GM12878 (cell line): ENCODE data around the gene FANCC. TPM values are rescaled to one million over a fixed set of nuclear protein-coding genes. Genes with fewer than 3 reads are reported as not detected.

Source experiments
- BMI1 ChIP-seq: fragments of 450-650 bp; IDR thresholded peaks from 2 replicates; pipeline ENCODE4 v1.6.1; 2016; ENCODE audit warnings: mild to moderate bottlenecking, moderate library complexity, borderline replicate concordance
- CEBPB ChIP-seq, 2 experiments: fragments of 150-350 bp in 1 of 2; IDR thresholded peaks; 2 replicates each; pipeline ENCODE4 v1.6.1; 2012 to 2014; ENCODE audit warnings: low read depth in 2 of 2, low read length in 2 of 2, borderline replicate concordance in 1 of 2, inconsistent platforms in 1 of 2
- EGR1 ChIP-seq, 2 experiments: IDR thresholded peaks; 1 replicate in 1 of 2; 2 replicates in 1 of 2; pipeline ENCODE4 v1.6.1; 2011 to 2012; ENCODE audit warnings: low read depth in 2 of 2, low read length in 2 of 2, borderline replicate concordance in 1 of 2, mild to moderate bottlenecking in 1 of 2, moderate library complexity in 1 of 2
- FOS ChIP-seq: IDR thresholded peaks from 3 replicates; pipeline ENCODE4 v1.6.1; 2011; ENCODE audit warnings: borderline replicate concordance; ENCODE audit not compliant: insufficient read length; ENCODE audit errors: extremely low read depth
- FOXK2 ChIP-seq: fragments of 450-650 bp; IDR thresholded peaks from 2 replicates; pipeline ENCODE4 v1.6.1; 2017; ENCODE audit warnings: mild to moderate bottlenecking, moderate library complexity
- GATAD2B ChIP-seq: fragments of 450-650 bp; conservative IDR thresholded peaks from 2 replicates; pipeline ENCODE4 v1.6.1; 2017; ENCODE audit warnings: low read depth, mild to moderate bottlenecking, moderate library complexity
- HDAC6 ChIP-seq: fragments of 200-600 bp; sonication (generic); IDR thresholded peaks from one replicate; pipeline ENCODE4 v1.8.0; 2017; ENCODE audit warnings: antibody characterized with exemption; ENCODE audit not compliant: unreplicated experiment
- IKZF1 ChIP-seq: fragments of 450-650 bp; conservative IDR thresholded peaks from 2 replicates; pipeline ENCODE4 v1.6.1; 2017; ENCODE audit warnings: antibody characterized with exemption, mild to moderate bottlenecking
- LARP7 ChIP-seq: fragments of 450-650 bp; IDR thresholded peaks from 2 replicates; pipeline ENCODE4 v1.6.1; 2017; ENCODE audit warnings: mild to moderate bottlenecking
- NR2C1 ChIP-seq: fragments of 450-650 bp; IDR thresholded peaks from 2 replicates; pipeline ENCODE4 v1.6.1; 2017; ENCODE audit warnings: antibody characterized with exemption, mild to moderate bottlenecking, moderate library complexity
- polyA plus RNA-seq, 11 experiments: library from polyadenylated mRNA; depleted of rRNA in 4 of 11; unstranded in 6 of 11; stranded (reverse) in 5 of 11; fragments of >200 nt; fragmentation: Nextera tagmentation in 4 of 11; fragmentation: Illumina TruSeq in 1 of 11; extraction: Ambion mirVana in 4 of 11; extraction: Trizol in 1 of 11; gene quantifications; 1 replicate in 1 of 11; 2 replicates in 10 of 11; pipeline versions ENCODE4 v1.2.1 to v1.2.3, GENCODE V29; 2011 to 2016; ENCODE audit warnings: inconsistent platforms in 2 of 11, missing spikeins in 2 of 11, low read depth in 1 of 11
- total RNA-seq, 4 experiments: library from RNA; depleted of rRNA in 3 of 4; stranded (reverse); fragments of >200 nt in 3 of 4; fragmentation: Illumina TruSeq in 1 of 4; extraction: Trizol in 1 of 4; gene quantifications; 2 replicates each; pipeline versions ENCODE4 v1.2.1 to v1.2.3, GENCODE V29; 2013 to 2021
- TF ChIP-seq, protein P1 (sequence below): fragments of 450-650 bp; IDR thresholded peaks from 2 replicates; pipeline ENCODE4 v1.6.1; 2017; ENCODE audit warnings: mild to moderate bottlenecking, moderate library complexity
- TF ChIP-seq, protein P2 (sequence below): fragments of 450-650 bp; IDR thresholded peaks from 2 replicates; pipeline ENCODE4 v1.6.1; 2016; ENCODE audit warnings: mild to moderate bottlenecking, moderate library complexity, borderline replicate concordance
- TF ChIP-seq, protein P3 (sequence below): fragments of 450-650 bp; IDR thresholded peaks from 2 replicates; pipeline ENCODE4 v1.6.1; 2017; ENCODE audit warnings: mild to moderate bottlenecking, moderate library complexity

The FANCC gene
- total and polyA plus RNA-seq, 10 of the 15 experiments (the other 5 are each of a cell fraction or from before 2014, with no cell fraction given) = 1.2 to 16.8 (median 10.5) TPM

DNA sequence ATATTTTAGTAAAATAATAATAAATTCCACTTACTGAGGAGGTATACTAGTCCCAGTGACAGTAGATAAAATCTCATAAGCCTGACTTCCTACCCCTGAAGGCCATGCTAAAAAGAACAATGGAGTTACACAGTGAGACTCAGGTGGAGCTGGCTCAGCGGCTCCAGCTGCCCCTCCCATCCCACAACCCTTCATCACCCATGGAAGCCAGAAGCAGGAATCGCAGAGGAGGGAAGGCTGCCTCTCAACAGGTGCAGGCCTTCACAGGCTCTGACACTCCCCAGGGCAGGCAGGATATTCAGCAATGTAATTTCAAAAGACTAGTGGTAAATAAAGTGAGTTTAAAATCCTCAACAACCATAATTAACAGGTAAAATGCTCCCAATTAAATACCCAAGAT is 67.5 kb downstream of the FANCC start (continued):
- TF ChIP-seq, protein P1, sequence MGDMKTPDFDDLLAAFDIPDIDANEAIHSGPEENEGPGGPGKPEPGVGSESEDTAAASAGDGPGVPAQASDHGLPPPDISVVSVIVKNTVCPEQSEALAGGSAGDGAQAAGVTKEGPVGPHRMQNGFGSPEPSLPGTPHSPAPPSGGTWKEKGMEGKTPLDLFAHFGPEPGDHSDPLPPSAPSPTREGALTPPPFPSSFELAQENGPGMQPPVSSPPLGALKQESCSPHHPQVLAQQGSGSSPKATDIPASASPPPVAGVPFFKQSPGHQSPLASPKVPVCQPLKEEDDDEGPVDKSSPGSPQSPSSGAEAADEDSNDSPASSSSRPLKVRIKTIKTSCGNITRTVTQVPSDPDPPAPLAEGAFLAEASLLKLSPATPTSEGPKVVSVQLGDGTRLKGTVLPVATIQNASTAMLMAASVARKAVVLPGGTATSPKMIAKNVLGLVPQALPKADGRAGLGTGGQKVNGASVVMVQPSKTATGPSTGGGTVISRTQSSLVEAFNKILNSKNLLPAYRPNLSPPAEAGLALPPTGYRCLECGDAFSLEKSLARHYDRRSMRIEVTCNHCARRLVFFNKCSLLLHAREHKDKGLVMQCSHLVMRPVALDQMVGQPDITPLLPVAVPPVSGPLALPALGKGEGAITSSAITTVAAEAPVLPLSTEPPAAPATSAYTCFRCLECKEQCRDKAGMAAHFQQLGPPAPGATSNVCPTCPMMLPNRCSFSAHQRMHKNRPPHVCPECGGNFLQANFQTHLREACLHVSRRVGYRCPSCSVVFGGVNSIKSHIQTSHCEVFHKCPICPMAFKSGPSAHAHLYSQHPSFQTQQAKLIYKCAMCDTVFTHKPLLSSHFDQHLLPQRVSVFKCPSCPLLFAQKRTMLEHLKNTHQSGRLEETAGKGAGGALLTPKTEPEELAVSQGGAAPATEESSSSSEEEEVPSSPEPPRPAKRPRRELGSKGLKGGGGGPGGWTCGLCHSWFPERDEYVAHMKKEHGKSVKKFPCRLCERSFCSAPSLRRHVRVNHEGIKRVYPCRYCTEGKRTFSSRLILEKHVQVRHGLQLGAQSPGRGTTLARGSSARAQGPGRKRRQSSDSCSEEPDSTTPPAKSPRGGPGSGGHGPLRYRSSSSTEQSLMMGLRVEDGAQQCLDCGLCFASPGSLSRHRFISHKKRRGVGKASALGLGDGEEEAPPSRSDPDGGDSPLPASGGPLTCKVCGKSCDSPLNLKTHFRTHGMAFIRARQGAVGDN = no peak
- TF ChIP-seq NR2C1 = no peak
- TF ChIP-seq BMI1 = no peak
- TF ChIP-seq, protein P2, sequence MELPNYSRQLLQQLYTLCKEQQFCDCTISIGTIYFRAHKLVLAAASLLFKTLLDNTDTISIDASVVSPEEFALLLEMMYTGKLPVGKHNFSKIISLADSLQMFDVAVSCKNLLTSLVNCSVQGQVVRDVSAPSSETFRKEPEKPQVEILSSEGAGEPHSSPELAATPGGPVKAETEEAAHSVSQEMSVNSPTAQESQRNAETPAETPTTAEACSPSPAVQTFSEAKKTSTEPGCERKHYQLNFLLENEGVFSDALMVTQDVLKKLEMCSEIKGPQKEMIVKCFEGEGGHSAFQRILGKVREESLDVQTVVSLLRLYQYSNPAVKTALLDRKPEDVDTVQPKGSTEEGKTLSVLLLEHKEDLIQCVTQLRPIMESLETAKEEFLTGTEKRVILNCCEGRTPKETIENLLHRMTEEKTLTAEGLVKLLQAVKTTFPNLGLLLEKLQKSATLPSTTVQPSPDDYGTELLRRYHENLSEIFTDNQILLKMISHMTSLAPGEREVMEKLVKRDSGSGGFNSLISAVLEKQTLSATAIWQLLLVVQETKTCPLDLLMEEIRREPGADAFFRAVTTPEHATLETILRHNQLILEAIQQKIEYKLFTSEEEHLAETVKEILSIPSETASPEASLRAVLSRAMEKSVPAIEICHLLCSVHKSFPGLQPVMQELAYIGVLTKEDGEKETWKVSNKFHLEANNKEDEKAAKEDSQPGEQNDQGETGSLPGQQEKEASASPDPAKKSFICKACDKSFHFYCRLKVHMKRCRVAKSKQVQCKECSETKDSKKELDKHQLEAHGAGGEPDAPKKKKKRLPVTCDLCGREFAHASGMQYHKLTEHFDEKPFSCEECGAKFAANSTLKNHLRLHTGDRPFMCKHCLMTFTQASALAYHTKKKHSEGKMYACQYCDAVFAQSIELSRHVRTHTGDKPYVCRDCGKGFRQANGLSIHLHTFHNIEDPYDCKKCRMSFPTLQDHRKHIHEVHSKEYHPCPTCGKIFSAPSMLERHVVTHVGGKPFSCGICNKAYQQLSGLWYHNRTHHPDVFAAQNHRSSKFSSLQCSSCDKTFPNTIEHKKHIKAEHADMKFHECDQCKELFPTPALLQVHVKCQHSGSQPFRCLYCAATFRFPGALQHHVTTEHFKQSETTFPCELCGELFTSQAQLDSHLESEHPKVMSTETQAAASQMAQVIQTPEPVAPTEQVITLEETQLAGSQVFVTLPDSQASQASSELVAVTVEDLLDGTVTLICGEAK = no peak
- no peak for TF ChIP-seq GATAD2B
- TF ChIP-seq FOXK2 = no peak
- TF ChIP-seq FOS = no peak
- TF ChIP-seq CEBPB (IDR thresholded peaks at IDR 0.05; ENCODE audit: borderline replicate concordance in 1 of 2, low read depth in 2 of 2, low read length in 2 of 2) = no peak
- no peak for TF ChIP-seq LARP7
- TF ChIP-seq IKZF1 = no peak
- TF ChIP-seq HDAC6 = no peak
- TF ChIP-seq, protein P3, sequence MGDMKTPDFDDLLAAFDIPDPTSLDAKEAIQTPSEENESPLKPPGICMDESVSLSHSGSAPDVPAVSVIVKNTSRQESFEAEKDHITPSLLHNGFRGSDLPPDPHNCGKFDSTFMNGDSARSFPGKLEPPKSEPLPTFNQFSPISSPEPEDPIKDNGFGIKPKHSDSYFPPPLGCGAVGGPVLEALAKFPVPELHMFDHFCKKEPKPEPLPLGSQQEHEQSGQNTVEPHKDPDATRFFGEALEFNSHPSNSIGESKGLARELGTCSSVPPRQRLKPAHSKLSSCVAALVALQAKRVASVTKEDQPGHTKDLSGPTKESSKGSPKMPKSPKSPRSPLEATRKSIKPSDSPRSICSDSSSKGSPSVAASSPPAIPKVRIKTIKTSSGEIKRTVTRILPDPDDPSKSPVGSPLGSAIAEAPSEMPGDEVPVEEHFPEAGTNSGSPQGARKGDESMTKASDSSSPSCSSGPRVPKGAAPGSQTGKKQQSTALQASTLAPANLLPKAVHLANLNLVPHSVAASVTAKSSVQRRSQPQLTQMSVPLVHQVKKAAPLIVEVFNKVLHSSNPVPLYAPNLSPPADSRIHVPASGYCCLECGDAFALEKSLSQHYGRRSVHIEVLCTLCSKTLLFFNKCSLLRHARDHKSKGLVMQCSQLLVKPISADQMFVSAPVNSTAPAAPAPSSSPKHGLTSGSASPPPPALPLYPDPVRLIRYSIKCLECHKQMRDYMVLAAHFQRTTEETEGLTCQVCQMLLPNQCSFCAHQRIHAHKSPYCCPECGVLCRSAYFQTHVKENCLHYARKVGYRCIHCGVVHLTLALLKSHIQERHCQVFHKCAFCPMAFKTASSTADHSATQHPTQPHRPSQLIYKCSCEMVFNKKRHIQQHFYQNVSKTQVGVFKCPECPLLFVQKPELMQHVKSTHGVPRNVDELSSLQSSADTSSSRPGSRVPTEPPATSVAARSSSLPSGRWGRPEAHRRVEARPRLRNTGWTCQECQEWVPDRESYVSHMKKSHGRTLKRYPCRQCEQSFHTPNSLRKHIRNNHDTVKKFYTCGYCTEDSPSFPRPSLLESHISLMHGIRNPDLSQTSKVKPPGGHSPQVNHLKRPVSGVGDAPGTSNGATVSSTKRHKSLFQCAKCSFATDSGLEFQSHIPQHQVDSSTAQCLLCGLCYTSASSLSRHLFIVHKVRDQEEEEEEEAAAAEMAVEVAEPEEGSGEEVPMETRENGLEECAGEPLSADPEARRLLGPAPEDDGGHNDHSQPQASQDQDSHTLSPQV = no peak
- TF ChIP-seq EGR1 (IDR thresholded peaks at IDR 0.05; ENCODE audit: borderline replicate concordance in 1 of 2, low read depth in 2 of 2, low read length in 2 of 2) = no peak
